G401 (cell line): ENCODE results near the gene ANKRD2. TPM values are rescaled to one million over a fixed set of nuclear protein-coding genes. Genes with fewer than 3 reads are reported as not detected.
"Not testable (repeated sequence)": the region's sequence is repeated elsewhere in the genome, so short reads cannot be mapped to it uniquely, and the experiment has no call there.

Experiments
- DNase-seq: peaks from one replicate; pipeline ENCODE4 v3.0.0-alpha.2; 2015; ENCODE audit warnings: low spot score
- in situ Hi-C: cut with HindIII; loops from 2 replicates; pipeline ENCODE4 v1.10.0; 2016; ENCODE audit warnings: low sequenced_read_pairs, mixed read lengths
- total RNA-seq: library from RNA; depleted of rRNA; stranded (reverse); fragments of >200 nt; shearing (Covaris generic); gene quantifications from 2 replicates; pipeline ENCODE4 v1.2.3, GENCODE V29; 2014; rRNA removed

Gene ANKRD2, protein sequence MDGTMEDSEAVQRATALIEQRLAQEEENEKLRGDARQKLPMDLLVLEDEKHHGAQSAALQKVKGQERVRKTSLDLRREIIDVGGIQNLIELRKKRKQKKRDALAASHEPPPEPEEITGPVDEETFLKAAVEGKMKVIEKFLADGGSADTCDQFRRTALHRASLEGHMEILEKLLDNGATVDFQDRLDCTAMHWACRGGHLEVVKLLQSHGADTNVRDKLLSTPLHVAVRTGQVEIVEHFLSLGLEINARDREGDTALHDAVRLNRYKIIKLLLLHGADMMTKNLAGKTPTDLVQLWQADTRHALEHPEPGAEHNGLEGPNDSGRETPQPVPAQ
- 0.41 and 3.4 TPM in 2 replicates for total RNA-seq

DNA sequence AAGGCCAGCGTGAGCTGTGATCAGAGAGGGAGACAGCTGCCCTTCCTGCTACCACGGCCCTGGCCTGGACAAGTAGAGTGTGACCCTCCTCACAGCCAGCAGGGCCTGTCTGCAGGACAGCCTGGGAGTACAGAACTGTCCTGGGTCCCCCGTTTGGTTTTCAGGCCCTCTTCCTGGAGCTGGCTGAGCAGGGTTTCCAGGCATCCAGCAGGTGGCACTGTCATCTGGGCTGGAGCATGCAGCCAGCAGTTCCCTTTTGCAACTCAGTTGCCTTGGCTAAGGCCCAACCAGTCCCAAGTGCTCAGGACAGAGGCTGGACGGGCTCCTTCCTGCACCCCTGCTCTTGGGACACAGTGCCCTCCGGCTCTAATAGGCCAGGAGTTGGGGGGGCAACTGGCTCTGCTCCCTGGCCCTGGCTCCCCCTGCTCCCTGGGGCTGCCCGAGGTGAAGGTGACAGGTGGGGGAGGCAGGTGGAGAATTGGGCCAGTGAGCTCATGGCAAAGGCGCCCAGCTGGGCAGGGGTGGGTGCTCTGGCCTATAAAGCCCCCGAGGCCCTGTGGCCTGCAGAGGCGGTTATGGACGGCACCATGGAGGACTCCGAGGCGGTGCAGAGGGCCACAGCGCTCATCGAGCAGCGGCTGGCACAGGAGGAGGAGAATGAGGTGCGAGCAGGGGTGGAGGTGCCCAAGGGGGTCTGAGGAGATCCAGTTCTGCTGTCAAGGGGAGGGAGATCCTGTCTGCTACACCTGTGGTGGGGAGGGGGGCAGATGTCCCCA is at the start of gene ANKRD2:
Gene ANKRD2 (plus strand): TSS at position 566 of the 776 bp plus-strand sequence. CDS start 10 bp downstream, at position 576.
- in situ Hi-C loops = no loop called here
- DNase-seq = peak; percentile 87

DNA sequence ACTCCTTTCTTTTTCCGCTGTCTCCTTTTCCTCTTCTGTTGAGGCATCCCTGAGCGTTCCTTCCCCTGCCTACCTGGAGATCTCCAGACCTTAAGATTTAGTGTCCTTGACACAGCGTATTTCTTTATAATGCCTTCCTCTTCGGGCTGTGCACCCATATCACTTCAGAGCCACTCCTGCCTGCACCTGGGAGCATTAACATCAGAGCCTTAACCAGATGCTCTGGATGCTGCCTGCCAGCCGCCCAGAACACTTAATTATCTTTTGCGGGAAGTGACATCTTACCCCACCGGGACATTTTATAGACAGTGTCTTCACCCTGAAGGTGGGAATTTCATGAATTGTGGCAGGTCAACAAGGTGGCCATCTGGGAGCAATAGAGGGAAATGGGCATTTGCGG is 49.6 kb upstream of the ANKRD2 start:
- DNase-seq = no peak
- in situ Hi-C loops = no loop called here

DNA sequence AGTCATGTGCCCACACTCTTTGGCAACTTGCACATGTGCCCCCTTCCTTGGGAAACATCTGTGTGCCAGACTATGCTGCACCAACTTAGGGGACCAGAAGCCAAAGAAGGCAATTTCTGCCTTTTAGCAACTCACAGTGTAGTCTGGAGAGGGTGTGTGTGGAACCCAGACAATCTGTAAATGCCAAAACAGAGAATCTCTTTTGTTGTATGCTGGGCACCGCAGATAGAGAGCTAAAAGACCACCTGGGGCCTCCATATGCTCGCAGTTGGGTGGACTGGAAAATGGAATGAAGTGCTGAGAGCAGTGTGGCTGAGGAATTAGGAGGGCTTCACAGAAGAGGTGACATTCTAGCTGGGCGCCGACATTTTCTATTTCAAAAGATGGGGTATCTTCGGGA is 47.5 kb upstream of the ANKRD2 start:
- in situ Hi-C loops = no loop called here
- peak; percentile 73 for DNase-seq

DNA sequence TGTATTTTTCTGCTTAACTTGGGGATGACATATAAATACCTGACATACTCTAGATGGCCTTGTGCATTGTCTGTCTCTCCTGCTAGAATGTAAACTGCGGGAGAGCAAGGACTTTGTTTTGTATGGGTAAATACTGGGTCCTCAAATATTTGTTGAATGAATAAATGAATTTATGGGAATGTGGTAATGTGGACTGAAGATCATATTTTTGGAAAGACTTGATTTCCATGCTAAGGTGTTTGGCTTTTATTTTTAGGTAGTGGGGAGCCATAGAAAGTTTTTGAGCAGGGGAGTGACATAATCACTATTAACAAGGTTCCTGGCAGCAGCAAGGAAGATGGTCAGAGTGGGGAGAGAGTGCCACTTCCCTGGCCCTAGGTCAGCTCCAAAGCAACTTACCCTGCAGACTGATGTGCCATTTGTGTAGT is 46.9 kb upstream of the ANKRD2 start:
- in situ Hi-C loops = no loop called here
- no peak for DNase-seq

DNA sequence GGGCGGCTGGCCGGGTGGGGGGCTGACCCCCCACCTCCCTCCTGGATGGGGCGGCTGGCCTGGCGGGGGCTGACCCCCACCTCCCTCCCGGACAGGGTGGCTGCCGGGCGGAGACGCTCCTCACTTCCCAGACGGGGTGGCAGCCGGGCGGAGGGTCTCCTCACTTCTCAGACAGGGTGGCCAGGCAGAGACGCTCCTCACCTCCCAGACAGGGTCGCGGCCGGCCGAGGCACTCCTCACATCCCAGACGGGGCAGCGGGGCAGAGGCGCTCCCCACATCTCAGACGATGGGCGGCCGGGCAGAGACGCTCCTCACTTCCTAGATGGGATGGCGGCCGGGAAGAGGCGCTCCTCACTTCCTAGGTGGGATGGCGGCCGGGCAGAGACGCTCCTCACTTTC is 43.7 kb upstream of the ANKRD2 start:
- DNase-seq, in situ Hi-C loops: not testable (repeated sequence)

DNA sequence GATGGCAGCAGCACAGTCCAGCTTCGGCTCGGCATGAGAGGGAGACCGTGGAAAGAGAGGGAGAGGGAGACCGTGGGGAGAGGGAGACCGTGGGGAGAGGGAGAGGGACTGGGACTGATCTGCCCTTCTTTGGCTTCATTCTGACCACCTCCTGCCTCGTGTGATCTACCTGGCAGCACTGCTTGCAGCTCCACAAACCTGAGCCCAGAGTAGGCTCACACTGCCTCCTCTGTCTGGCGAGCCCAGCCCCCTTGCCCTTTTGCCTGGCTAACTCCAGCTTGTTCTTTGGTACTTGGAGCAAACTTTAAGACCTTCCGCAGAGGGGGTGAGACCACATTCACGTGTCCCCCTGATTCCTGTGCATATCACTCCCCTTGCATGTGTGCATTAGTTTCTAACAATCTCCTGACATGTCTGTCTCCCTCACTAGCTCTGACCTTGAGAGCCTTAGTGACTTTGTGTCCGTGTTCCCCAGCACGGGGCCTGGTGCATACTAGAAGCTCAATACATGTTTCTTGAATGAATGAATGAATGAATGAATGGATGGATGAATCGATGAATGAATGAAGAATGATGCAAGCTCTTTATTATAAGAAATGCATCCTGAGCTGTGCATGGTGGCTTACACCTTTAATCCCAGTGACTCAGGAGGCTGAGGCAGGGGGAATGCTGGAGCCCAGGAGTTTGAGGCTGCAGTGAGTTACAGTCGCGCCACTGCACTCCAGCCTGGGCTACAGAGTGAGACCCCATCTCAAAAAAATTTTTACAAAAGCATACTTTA is 42.7 kb upstream of the ANKRD2 start:
- in situ Hi-C loops = no loop called here
- no peak for DNase-seq

DNA sequence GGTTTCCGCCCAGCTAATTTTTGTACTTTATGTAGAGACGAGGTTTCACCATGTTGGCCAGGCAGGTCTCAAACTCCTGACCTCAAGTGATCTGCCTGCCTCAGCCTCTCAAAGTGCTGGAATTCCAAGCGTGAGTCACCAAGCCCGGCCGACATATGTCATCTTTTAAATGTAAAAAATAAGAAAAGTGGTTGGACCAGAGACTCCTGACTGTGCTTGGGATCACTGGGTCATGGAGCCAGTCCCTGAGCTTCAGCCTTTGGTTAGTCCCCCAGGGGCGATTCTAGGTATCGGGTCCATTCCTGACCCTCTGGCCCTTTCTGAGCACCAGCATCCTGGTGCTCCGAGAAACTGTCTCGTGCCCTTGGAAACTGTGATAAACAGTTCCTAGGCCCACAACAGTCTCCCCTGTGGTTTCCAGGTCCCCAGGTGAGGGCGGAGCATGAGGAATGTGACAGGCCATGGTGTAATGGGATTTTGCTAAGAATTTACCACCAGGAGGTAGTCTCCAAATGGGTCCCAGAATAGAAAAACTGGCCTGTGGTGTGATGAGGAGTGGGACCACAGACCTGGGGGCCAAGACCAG is 41.1 kb upstream of the ANKRD2 start:
- DNase-seq = no peak
- in situ Hi-C loops = no loop called here

DNA sequence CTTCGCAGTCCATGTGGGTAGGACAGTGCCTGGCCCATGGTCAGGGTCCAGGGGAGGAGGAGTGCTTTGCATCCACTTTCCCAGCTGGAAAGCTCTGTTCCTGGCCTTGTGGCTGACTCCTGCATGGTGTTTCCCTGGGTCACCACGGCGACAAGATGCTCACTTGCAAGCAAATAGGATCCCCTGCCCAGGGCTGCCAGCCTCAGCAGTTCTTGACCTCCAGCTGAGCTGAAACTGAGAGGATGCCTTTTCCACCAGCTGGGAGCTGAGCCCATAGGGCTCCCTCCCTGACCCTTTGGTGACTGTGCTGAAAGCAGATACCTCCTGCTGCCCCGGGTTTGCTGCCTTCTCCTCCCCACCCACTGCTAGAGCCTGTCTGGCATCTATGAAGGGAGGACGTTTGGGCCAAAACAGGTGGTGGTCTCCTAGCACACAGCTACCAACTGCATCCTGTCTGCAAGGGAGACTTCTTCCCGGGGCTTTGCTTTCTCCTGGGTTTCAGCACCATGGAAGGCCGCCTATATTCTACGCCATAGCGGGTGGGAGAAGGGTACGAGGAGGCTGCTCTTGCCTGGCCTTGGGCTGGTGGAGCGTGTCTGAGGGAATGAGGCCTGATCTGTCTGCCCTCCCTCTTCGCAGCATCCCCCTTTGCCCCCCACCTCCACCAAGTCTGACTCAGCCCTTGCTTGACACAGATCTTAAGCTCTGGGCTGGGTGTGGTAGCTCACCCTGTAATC is 39.5 kb upstream of the ANKRD2 start:
- in situ Hi-C loops = no loop called here
- peak; percentile 31 for DNase-seq

DNA sequence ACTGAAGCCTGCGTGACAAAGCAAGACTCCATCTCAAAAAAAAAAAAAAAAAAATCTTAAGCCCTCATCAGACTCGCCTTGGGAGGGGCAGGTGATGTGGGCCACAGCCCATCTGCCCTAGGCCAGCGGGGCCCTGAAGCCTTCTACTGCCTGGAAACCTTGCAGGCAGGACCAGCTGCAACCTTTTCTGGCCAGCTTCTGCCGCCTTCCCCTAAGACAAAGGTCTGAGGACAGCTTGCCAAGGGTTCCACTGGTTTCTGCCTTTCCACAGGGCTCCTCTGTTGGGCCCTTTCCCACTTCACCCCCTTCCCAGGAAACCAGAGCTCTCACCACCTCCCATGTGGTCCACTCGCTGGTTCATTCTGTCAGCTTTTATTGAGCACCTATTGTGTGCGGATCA is 38.7 kb upstream of the ANKRD2 start:
- DNase-seq = no peak
- in situ Hi-C loops = no loop called here

DNA sequence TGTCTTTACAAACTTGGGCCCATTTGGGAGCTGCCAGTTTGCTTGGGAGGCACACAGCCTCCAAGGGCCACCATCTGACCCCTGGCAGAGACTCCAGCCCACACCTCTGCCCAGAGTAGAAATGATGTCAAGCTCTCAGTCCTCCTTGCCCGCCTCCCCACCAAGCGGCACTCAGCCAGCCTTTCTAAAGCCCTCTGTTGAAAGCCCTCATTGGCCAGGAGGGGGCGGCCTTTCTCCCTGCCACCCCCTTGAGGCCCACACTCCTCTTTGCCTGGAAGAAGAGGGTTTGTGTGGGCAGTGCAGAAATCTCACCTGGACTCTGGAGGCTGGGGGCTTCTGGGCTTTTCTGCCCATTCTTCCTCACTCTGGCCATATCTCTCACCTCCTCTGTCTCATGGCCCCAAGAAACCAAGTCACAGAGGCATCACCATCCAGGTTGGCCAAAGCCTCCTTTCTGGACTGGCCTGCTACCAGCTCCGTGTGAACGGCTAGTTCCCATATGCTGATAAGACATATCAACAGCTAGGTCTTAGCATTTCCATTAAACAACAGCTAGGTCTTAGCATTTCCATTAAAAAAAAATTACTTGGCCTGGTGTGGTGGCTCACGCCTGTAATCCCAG is 37.7 kb upstream of the ANKRD2 start:
- DNase-seq = peak; percentile 37
- in situ Hi-C loops = no loop called here

DNA sequence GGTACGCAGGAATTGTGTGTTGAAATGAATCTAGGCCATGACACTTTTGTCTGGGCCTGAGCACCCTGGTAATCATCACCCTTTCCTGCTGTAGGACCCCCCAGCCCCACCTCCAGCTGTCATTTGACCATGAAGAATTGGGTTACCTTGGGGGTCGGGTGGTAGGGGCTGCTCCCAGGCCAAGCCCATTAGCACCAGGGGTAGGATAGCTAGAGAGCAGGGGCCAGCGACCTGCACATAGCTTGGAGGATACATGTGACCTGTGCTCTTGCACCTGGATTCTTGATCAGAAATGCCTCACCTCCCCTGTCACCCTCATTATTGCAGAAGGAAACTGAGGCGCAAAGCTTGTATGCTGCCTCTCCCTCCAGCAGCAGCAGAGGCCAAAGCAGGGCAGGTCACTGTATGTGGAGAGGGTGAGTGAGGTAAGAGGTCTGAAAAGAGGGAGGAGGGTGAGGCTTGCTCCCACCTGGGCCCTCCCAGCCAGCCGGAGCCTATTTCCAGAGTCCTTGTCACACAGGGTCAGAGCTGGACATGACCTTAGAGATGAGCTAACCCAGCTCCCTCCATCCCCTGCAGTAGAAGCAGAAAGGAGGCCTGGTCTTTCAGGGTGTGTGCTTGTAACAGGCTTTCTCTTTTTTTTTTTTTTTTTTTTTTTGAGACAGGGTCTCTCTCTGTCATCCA is 35.3 kb upstream of the ANKRD2 start:
- in situ Hi-C loops = no loop called here
- DNase-seq = no peak

DNA sequence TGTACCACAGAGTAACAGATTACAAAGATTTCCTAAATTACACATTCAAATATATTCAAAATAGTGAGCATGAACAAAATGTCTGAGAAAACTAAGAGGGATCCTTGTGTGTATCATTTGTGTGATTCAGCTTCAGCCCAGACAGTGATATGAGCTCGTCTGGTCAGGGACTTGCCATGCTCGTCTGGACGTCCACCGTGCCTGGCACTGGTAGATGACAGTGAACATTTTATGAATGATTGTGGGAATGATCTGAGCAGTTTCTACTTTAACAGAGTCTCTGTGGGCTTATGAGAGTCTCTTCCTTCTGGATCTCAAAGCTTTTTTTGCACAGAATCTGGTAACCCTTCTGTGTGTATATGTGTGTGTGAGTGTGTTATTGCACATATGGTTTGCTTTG is 34.2 kb upstream of the ANKRD2 start:
- in situ Hi-C loops = no loop called here
- DNase-seq = no peak

DNA sequence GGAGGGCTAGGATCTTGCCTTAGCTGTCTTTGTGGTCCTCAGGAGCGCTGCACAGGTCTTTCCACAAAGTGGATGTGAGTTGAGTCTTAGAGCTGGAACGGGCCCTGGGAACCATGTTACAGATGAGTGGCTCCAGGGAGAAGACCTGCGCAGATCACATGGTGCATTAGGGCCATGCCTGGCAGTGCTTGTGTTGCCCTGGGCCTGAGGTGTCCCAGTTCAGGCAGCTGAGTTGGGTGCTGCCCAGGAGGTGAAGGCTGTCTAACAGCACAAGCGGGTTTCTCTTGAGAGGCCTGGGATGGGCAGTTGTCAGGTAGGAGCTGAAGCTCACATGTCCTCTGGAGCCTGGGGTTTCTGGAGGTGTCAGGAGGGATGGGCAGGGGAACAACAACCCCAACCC is 33.7 kb upstream of the ANKRD2 start:
- no peak for DNase-seq
- in situ Hi-C loops = no loop called here

DNA sequence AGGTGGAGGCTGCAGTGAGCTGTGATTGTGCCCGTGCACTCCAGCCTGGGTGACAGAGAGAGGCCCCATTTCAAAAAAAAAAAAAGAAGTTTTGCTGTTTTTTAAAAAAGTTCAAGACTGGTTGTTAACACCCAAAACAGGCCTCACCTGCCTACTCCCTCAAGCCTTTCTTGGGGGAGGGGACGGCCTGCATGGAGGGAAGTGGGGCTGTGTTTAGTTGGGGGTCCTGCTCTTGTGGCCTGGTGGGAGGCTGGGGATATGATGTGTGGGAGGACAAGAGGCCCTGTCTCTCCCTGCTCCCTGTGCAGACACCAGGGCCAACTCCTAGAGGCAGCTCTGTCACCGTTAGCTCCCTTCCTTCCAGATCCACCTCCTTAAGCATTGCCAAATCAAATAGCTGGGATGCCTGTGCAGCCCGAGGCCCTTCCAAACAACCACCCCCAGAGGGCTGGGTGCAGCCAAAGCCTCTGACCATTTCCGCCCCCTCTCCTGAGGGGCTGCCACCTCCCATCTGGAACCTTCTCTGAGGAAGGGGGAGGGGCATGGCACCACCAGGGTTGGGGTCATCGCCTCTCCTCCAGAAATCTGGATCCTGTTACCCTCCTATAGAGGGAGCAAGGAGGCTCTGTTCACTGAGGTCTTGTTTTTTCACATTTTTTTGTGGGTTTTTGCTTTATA is 32.9 kb upstream of the ANKRD2 start:
- DNase-seq = no peak
- in situ Hi-C loops = no loop called here

DNA sequence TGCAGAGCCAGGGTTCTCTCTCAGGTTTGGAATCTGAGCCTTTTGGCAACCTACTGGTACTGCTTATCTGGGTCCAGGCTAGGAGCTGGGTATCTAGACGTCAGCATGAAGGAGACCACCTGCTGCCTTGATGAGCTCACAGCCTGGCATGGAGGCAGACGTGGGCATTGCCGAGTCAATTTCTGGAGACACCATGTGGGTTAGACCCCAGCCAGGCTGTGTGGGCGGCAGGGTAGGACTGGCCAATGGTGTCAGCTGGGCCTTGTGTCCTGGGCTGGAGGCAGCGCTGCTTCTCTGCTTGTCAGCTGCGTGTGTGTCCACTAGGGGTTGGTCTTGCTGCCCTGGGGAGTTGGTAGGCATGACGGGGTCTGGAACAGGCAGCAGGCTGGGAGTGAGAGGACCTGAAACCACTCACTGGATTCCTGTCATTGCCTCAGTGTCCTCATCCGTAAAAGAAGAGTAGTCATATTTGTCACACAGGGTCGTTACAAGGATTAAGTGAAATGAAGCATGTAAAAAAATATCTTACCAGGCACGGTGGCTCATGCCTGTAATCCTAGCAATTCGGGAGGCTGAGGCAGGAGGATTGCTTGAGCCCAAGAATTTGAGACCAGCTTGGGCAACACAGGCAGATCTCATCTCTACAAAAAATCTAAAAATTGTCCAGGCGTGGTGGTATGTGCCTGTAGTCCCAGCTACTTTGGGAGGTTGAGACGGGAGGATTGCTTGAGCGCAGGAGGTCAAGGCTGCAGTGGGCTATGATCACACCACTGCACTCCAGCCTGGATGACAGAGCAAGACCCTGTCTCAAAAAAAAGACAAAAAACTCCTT is 31.7 kb upstream of the ANKRD2 start:
- in situ Hi-C loops = no loop called here
- DNase-seq = peak; percentile 47

DNA sequence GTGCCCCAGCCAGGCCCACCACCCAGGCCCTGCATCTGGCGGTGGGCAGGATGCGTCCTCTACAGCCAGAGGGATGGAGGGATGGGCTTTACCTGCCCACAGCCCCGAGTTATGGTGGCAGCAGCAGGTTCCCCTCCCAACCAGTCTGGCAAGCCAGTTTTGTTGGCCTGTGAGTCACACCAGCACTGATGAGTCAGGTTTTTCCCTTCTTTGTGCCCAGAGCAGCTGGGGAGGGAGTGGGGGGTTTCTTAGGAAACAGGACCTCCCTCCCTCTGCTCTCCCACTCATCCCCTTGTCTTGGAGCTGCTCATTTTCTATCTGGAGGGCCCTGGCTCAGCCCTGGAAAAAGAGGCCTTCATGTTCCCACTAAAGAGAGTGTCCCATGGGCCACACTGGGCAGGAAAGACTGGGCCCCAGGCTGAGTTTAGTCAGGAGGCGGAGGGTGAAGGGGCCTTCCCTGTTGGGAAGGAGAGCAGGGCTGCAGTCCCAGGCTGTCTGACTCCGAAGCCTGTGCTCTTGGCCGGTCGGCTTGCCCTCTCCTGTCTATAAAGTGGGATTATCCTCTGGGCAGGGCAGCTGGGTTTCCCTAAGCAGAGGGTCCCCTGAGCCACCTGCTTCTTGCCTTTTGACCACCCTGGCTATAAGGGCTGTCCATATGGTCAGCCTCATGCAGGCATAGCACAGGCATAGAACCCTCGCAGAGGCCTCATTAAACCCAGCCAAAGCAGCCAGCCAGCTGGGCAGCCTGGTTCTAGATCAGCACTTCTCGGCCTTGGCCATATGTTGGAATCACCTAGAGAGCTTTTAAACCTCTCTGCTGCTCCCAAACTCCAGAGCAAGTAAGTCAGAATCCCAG is 30.2 kb upstream of the ANKRD2 start:
- in situ Hi-C loops = no loop called here
- peak; percentile 41 for DNase-seq
